ENCODE results near the gene MYRFL. TPM values are rescaled to one million over a fixed set of nuclear protein-coding genes. Genes with fewer than 3 reads are reported as not detected.

Gene MYRFL
- polyA plus RNA-seq, 1 donor from 2014 or later, result not detected

DNA sequence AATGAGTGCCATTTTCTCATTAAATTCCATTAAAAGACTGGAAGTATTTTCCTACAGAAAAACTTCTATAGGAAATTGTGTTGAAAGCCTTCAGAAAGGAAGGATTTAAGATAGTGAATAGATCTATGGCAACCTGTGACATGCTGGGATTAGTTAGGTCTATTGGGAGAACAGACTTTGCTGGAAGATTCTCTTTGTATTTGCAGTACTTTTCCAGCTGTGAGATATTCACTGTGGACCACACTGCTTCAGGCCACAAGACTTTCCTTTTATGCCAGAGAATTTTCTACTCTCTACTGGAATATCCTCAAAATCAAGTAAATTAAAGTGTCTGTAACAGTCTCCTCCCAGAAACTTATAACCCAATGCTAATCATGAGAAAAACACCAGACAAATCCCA is 136.2 kb downstream of the MYRFL start:
- H3K9me2 ChIP-seq (ENCODE audit: insufficient read depth, low read length), result no peaks in the 10 kb centered on the region
- no peak overlapping the region for H3K4me2 ChIP-seq (ENCODE audit: low read length)
- TF ChIP-seq, protein P1, sequence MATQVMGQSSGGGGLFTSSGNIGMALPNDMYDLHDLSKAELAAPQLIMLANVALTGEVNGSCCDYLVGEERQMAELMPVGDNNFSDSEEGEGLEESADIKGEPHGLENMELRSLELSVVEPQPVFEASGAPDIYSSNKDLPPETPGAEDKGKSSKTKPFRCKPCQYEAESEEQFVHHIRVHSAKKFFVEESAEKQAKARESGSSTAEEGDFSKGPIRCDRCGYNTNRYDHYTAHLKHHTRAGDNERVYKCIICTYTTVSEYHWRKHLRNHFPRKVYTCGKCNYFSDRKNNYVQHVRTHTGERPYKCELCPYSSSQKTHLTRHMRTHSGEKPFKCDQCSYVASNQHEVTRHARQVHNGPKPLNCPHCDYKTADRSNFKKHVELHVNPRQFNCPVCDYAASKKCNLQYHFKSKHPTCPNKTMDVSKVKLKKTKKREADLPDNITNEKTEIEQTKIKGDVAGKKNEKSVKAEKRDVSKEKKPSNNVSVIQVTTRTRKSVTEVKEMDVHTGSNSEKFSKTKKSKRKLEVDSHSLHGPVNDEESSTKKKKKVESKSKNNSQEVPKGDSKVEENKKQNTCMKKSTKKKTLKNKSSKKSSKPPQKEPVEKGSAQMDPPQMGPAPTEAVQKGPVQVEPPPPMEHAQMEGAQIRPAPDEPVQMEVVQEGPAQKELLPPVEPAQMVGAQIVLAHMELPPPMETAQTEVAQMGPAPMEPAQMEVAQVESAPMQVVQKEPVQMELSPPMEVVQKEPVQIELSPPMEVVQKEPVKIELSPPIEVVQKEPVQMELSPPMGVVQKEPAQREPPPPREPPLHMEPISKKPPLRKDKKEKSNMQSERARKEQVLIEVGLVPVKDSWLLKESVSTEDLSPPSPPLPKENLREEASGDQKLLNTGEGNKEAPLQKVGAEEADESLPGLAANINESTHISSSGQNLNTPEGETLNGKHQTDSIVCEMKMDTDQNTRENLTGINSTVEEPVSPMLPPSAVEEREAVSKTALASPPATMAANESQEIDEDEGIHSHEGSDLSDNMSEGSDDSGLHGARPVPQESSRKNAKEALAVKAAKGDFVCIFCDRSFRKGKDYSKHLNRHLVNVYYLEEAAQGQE (IDR thresholded peaks at IDR 0.05; ENCODE audit: borderline replicate concordance), result no peak
- TF ChIP-seq, protein P2, sequence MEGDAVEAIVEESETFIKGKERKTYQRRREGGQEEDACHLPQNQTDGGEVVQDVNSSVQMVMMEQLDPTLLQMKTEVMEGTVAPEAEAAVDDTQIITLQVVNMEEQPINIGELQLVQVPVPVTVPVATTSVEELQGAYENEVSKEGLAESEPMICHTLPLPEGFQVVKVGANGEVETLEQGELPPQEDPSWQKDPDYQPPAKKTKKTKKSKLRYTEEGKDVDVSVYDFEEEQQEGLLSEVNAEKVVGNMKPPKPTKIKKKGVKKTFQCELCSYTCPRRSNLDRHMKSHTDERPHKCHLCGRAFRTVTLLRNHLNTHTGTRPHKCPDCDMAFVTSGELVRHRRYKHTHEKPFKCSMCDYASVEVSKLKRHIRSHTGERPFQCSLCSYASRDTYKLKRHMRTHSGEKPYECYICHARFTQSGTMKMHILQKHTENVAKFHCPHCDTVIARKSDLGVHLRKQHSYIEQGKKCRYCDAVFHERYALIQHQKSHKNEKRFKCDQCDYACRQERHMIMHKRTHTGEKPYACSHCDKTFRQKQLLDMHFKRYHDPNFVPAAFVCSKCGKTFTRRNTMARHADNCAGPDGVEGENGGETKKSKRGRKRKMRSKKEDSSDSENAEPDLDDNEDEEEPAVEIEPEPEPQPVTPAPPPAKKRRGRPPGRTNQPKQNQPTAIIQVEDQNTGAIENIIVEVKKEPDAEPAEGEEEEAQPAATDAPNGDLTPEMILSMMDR (IDR thresholded peaks at IDR 0.05; ENCODE audit: poor library complexity, severe bottlenecking), result no peak
- TF ChIP-seq SMC3 (conservative IDR thresholded peaks at IDR 0.05; ENCODE audit: poor library complexity) (no peak), EZH2 (IDR thresholded peaks at IDR 0.05; ENCODE audit: borderline replicate concordance, insufficient read depth, low read length, poor library complexity, severe bottlenecking) (no peak), RAD21 (conservative IDR thresholded peaks at IDR 0.05) (no peak), POLR2AphosphoS5 (IDR thresholded peaks at IDR 0.05) (no peak), TAF1 (IDR thresholded peaks at IDR 0.05; ENCODE audit: low read depth) (no peak), MXI1 (conservative IDR thresholded peaks at IDR 0.05; ENCODE audit: poor library complexity, severe bottlenecking) (no peak), EP300 (conservative IDR thresholded peaks at IDR 0.05; ENCODE audit: poor library complexity, severe bottlenecking) (no peak)
- no peaks in the 10 kb centered on the region for H3F3A ChIP-seq (ENCODE audit: insufficient read depth, low read length, poor library complexity, severe bottlenecking)
- H3K27ac ChIP-seq (ENCODE audit: low read length), result no peak overlapping the region
- H3K27me3 ChIP-seq (ENCODE audit: insufficient read depth, low read depth, low read length), result no peaks in the 10 kb centered on the region
- H3K36me3 ChIP-seq (ENCODE audit: insufficient read depth, low read length), result no peaks in the 10 kb centered on the region
- H3K79me2 ChIP-seq (replicated peaks; ENCODE audit: insufficient read depth, low read length), result no peaks in the 10 kb centered on the region
- no peak overlapping the region for H3K4me3 ChIP-seq (ENCODE audit: low read length)
- H3K9ac ChIP-seq (ENCODE audit: low read length), result no peak overlapping the region
- no peaks in the 10 kb centered on the region for H3K9me3 ChIP-seq (ENCODE audit: low read length)
- no peaks in the 10 kb centered on the region for H4K20me1 ChIP-seq (ENCODE audit: insufficient read depth)
- H2AFZ ChIP-seq (ENCODE audit: low read depth, low read length), result no peak overlapping the region

DNA sequence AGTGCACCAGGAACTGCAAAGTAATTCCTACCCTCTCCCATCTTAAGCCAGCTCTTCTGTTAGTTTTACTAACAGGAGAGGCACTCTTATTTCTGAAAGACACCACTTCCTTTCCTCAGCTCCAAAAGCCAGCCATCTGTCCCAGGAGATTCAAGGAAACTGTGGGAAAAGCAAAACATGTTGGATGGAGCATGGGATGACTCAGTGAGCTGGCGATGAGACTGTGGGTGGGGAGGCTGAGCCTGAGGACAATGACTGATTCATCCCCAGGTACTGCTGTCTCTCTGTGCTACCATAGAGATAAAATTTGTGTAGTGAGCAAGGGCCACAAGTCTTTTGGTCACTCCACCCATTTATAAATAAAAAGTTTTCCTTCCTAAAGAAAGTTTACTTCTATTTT is 141.4 kb downstream of the MYRFL start:
- no peak overlapping the region for H3K9ac ChIP-seq (ENCODE audit: low read length)
- no peaks in the 10 kb centered on the region for H3K9me2 ChIP-seq (ENCODE audit: insufficient read depth, low read length)
- H3K9me3 ChIP-seq (ENCODE audit: low read length), result no peaks in the 10 kb centered on the region
- no peak overlapping the region for H3K4me2 ChIP-seq (ENCODE audit: low read length)
- TF ChIP-seq MXI1 (conservative IDR thresholded peaks at IDR 0.05; ENCODE audit: poor library complexity, severe bottlenecking) (no peak), SMC3 (conservative IDR thresholded peaks at IDR 0.05; ENCODE audit: poor library complexity) (no peak), TAF1 (IDR thresholded peaks at IDR 0.05; ENCODE audit: low read depth) (no peak), EZH2 (IDR thresholded peaks at IDR 0.05; ENCODE audit: borderline replicate concordance, insufficient read depth, low read length, poor library complexity, severe bottlenecking) (no peak), RAD21 (conservative IDR thresholded peaks at IDR 0.05) (no peak), POLR2AphosphoS5 (IDR thresholded peaks at IDR 0.05) (no peak)
- TF ChIP-seq, protein P1 (IDR thresholded peaks at IDR 0.05; ENCODE audit: borderline replicate concordance), result no peak
- TF ChIP-seq, protein P2 (IDR thresholded peaks at IDR 0.05; ENCODE audit: poor library complexity, severe bottlenecking), result no peak
- H3K36me3 ChIP-seq (ENCODE audit: insufficient read depth, low read length), result no peaks in the 10 kb centered on the region
- H3K4me3 ChIP-seq (ENCODE audit: low read length), result no peak overlapping the region
- no peaks in the 10 kb centered on the region for H3F3A ChIP-seq (ENCODE audit: insufficient read depth, low read length, poor library complexity, severe bottlenecking)
- H3K79me2 ChIP-seq (replicated peaks; ENCODE audit: insufficient read depth, low read length), result no peaks in the 10 kb centered on the region
- H2AFZ ChIP-seq (ENCODE audit: low read depth, low read length), result no peak overlapping the region
- H3K27ac ChIP-seq (ENCODE audit: low read length), result no peak overlapping the region
- H4K20me1 ChIP-seq (ENCODE audit: insufficient read depth), result no peaks in the 10 kb centered on the region
- no peaks in the 10 kb centered on the region for H3K27me3 ChIP-seq (ENCODE audit: insufficient read depth, low read depth, low read length)
